ENCODE results near the gene CHD5.

GRCh38 chr1:6166221-6166620 is 13.9 kb downstream of the CHD5 start:
- TF ChIP-seq CTCF (IDR thresholded peaks at IDR 0.05) (no peak), POLR2A (IDR thresholded peaks at IDR 0.05) (no peak)

Data from tibial nerve (tissue), 3 donors.